HG03558 (cell line): ENCODE results near the gene WARS2.

Source experiments
- ATAC-seq: cut with Tn5 transposase; IDR thresholded peaks from one replicate; pipeline ENCODE4 v1.9.1; 2021; ENCODE audit warnings: moderate number of reproducible peaks; ENCODE audit not compliant: unreplicated experiment; ENCODE audit errors: extremely low read depth

The WARS2 gene

GRCh38 chr1:118986555-118987467, 153.6 kb downstream of the WARS2 start:
- no peak for ATAC-seq

- ATAC-seq, result no peak
These were observed 154.6 kb downstream of the WARS2 start for GRCh38 chr1:118985640-118986554.

GRCh38 chr1:118984722-118985639, 155.5 kb downstream of the WARS2 start:
- ATAC-seq, result no peak

- no peak for ATAC-seq
These were observed 156.2 kb downstream of the WARS2 start for GRCh38 chr1:118984086-118984721.

- ATAC-seq, result no peak
These were observed 156.9 kb downstream of the WARS2 start for GRCh38 chr1:118983558-118984041.

GRCh38 chr1:118982821-118983557, 157.5 kb downstream of the WARS2 start:
- ATAC-seq, result no peak

- ATAC-seq, result no peak
These were observed 158.2 kb downstream of the WARS2 start for GRCh38 chr1:118982266-118982665.

GRCh38 chr1:118981436-118981835, 159.0 kb downstream of the WARS2 start:
- ATAC-seq, result no peak
